GM12865 (cell line): Measurements from ENCODE around the gene STIM2.

Experiments used
- DNase-seq: peaks from one replicate; pipeline ENCODE4 v3.0.0; 2010; ENCODE audit warnings: low read depth
- H3K4me3 ChIP-seq: 2 replicates; pipeline ENCODE4 v1.5.1; 2011; ENCODE audit warnings: mild to moderate bottlenecking, low read depth, low read length, control low read depth
- CTCF ChIP-seq: IDR thresholded peaks from 2 replicates; pipeline ENCODE4 v1.5.1; 2011; ENCODE audit warnings: low read length, control low read depth, low read depth, inconsistent platforms; ENCODE audit not compliant: insufficient read depth; ENCODE audit errors: missing control alignments

Gene STIM2

GRCh38 chr4:26995316-26995715 is 134.7 kb downstream of the STIM2 start:
- TF ChIP-seq CTCF = no peak
- no peak overlapping the region for H3K4me3 ChIP-seq
- DNase-seq = no peak

DNA sequence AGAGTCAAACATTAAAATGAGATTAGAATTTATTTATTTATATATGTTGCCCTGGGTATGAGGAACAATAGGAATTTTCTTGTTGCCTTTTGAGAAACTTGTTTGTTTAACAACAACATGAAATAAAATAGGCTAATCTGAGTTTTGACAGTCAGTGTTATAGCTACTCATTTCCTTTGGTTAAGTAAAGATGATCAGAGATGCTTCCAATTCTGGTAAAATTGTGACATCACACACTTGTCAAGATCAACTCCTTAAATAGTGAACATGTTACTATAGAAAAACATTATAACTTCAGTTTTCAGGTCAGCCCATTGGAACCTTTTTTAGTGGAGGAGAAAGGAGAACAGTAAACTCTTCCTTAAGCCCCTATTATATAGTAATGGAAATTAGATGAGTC is 136.1 kb downstream of the STIM2 start:
- no peak for DNase-seq
- TF ChIP-seq CTCF = no peak

DNA sequence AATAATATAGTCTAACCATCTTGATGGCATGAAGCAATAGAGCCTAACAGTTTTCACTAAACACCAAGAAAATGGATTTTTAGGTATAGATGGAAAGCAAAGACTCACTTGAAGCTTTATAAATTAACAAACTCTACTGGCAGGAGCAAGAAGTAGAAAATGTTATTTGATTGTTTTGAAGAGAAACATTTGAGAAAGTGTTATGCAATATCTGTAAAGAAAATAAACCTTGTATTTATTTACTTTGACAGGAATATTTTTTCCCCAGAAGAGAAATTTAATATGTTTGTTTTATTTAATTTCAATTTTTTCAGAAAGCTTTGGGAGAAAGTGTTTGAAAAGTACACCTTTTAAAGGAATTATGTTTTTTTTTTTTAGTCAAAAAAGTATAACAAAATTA is 139.0 kb downstream of the STIM2 start:
- no peak for DNase-seq
- H3K4me3 ChIP-seq = no peak overlapping the region
- TF ChIP-seq CTCF = no peak

More for the DNA sequence above, 136.1 kb downstream of the STIM2 start:
- H3K4me3 ChIP-seq = no peak overlapping the region

DNA sequence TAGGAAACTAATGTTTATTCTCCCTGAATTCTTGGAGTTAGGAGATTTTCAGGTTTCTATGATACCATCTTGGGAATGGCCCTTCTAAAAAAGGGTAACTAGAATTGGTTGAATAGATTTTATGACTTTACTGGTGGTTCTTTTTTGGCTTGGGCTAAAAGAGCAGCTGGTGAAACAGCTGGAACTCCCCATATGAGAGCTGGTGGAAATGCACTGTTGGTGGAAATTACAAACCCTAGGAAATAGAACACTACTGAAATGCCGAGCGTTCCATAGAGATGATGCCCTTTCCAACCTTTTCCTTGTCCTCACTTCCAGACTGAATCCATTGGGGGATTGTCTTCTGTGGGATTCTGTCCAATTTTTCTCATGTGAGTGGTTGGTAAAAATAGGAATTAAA is 139.5 kb downstream of the STIM2 start:
- no peak for DNase-seq
- no peak overlapping the region for H3K4me3 ChIP-seq
- TF ChIP-seq CTCF = no peak

- DNase-seq = peak; percentile 47
- no peak overlapping the region for H3K4me3 ChIP-seq
Observed at GRCh38 chr4:27000820-27001219, 140.2 kb downstream of the STIM2 start.

GRCh38 chr4:27001398-27002164 is 140.9 kb downstream of the STIM2 start:
- H3K4me3 ChIP-seq = no peak overlapping the region
- no peak for DNase-seq
- no peak for TF ChIP-seq CTCF

More at GRCh38 chr4:27000820-27001219, 140.2 kb downstream of the STIM2 start:
- peak; percentile 46 for TF ChIP-seq CTCF

- no peak overlapping the region for H3K4me3 ChIP-seq
- DNase-seq = no peak
- TF ChIP-seq CTCF = no peak
Observed at GRCh38 chr4:27003642-27004113, 143.0 kb downstream of the STIM2 start.
